ENCODE data around the gene WDR70. TPM values are rescaled to one million over a fixed set of nuclear protein-coding genes. Genes with fewer than 3 reads are reported as not detected.

WDR70 gene
- total RNA-seq, 2 donors from 2014 or later, result 26.7 to 28.6 TPM

DNA sequence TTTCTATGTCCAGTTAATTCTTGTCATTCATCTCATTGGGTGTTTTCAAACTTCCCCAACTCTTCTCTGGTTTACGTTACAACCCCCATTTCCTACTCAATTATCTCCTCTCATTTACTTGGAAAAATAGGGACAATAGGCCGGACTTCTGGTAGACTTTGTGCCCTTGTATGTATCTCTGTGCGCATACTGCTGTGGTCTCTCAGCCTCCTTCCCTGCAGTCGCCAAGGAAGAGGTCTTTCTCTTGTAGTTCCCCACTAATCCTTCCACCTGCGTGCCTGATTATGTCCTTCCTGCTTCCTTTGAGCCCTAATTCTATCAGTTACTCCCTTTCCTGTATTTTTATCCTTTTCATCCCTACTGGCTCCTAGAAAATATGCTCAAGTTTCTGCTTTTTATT is 284.4 kb downstream of the WDR70 start:
- Histone ChIP-seq H3K27me3 (no peaks in the 10 kb centered on the region), H3K9ac (ENCODE audit: low read depth in 2 of 2, low read length in 2 of 2) (no peak overlapping the region), H3K4me3 (no peak overlapping the region), H3K27ac (no peak overlapping the region), H3K36me3 (no peaks in the 10 kb centered on the region), H3K4me1 (no peaks in the 10 kb centered on the region), H3K9me3 (no peaks in the 10 kb centered on the region)
- TF ChIP-seq, protein P1, sequence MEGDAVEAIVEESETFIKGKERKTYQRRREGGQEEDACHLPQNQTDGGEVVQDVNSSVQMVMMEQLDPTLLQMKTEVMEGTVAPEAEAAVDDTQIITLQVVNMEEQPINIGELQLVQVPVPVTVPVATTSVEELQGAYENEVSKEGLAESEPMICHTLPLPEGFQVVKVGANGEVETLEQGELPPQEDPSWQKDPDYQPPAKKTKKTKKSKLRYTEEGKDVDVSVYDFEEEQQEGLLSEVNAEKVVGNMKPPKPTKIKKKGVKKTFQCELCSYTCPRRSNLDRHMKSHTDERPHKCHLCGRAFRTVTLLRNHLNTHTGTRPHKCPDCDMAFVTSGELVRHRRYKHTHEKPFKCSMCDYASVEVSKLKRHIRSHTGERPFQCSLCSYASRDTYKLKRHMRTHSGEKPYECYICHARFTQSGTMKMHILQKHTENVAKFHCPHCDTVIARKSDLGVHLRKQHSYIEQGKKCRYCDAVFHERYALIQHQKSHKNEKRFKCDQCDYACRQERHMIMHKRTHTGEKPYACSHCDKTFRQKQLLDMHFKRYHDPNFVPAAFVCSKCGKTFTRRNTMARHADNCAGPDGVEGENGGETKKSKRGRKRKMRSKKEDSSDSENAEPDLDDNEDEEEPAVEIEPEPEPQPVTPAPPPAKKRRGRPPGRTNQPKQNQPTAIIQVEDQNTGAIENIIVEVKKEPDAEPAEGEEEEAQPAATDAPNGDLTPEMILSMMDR (IDR thresholded peaks at IDR 0.05), result no peak
- DNase-seq, result no peak
- intact Hi-C loops (cut with DNase I), result no loop called here

DNA sequence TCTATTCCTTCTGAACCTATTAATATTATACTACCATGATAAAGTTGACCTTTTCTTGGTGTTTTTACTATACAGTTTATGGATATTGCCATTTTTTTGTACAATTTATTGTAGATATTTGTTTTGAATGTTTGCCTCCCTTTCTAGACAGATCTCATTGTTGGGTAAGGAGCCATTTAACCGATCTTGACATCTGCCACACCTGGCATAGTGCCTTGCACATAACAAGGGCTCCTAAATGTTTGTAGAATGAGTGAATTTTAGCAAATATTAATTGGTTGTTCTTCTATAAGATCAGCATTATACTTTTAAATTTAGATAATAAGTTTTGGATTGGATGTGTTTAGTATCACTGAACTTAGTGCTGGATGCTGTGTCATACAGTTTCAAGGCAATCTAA is 285.4 kb downstream of the WDR70 start:
- TF ChIP-seq, protein P1 (IDR thresholded peaks at IDR 0.05), result no peak
- H3K4me1 ChIP-seq, result no peaks in the 10 kb centered on the region
- no peaks in the 10 kb centered on the region for H3K9me3 ChIP-seq
- DNase-seq, result no peak
- H3K27me3 ChIP-seq, result no peaks in the 10 kb centered on the region
- no peak overlapping the region for H3K4me3 ChIP-seq
- H3K36me3 ChIP-seq, result no peaks in the 10 kb centered on the region
- intact Hi-C loops (cut with DNase I), result no loop called here
- no peak overlapping the region for H3K9ac ChIP-seq (ENCODE audit: low read depth in 2 of 2, low read length in 2 of 2)
- H3K27ac ChIP-seq, result no peak overlapping the region

DNA sequence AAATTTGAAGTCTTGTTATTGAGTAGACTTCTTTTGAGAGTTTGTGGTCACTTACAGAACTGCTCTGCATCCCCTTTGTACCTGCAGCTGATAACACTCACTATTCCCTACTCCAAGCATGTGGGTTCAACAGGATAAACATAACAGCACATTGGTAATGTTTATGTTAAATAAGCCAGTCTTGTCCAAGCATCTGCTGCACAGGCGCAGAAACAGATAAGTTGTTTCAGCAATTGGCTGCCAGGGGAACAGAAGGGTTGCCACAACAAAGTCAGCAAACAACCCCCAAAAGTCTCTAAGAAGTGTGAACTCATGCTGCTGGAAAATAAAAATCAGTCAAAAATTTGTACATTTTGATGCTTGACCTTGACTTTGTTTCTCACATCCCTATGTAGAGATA is 286.2 kb downstream of the WDR70 start:
- H3K27ac ChIP-seq, result no peak overlapping the region
- H3K27me3 ChIP-seq, result no peaks in the 10 kb centered on the region
- H3K9me3 ChIP-seq, result no peaks in the 10 kb centered on the region
- H3K36me3 ChIP-seq, result no peaks in the 10 kb centered on the region
- no peaks in the 10 kb centered on the region for H3K4me1 ChIP-seq
- H3K4me3 ChIP-seq, result no peak overlapping the region
- TF ChIP-seq, protein P1 (IDR thresholded peaks at IDR 0.05), result no peak
- intact Hi-C loops (cut with DNase I), result no loop called here
- H3K9ac ChIP-seq (ENCODE audit: low read depth in 2 of 2, low read length in 2 of 2), result no peak overlapping the region
- no peak for DNase-seq

DNA sequence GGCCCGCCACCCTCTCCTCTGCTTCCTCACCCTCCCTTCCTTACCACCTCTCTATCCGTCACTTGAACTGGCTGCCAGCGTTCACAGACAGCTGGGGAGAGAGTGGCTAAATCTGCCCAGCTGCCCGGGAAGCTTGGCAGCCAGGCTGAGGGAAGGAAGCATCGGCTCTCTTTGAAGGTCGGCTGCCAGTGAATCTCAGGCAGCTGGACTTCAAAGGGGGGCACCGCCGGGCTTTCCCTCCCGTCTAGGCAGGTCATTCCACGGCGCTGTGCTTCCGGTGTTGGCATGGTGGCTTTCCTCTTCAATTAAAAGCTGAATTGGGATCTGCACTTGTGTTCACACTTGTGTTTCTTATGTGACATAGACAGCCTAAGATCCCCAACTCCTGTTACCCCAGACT is 286.8 kb downstream of the WDR70 start:
- intact Hi-C loops (cut with DNase I), result no loop called here
- Histone ChIP-seq H3K36me3 (no peaks in the 10 kb centered on the region), H3K4me1 (no peaks in the 10 kb centered on the region), H3K27me3 (no peaks in the 10 kb centered on the region), H3K9me3 (no peaks in the 10 kb centered on the region), H3K4me3 (no peak overlapping the region), H3K27ac (no peak overlapping the region), H3K9ac (ENCODE audit: low read depth in 2 of 2, low read length in 2 of 2) (no peak overlapping the region)
- TF ChIP-seq, protein P1 (IDR thresholded peaks at IDR 0.05), result no peak
- DNase-seq, result no peak

DNA sequence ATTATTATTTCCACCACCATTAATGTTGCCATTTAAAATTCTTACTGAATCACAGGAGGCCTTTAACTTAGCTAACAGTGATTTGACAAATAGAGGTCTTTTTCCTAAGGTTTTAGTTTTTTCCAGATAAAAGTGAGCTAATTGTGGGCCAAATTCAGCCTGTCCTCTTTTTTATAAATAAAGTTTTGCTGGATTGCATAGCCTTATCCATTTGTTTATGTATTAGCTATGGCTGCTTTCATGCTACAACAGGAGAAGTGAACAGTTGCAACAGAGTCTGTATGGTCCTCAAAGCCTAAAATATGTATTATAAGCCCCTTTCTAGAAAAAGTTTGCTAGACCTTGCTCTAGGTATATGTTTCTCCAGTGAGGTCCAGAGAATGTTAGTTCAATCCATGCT is 288.3 kb downstream of the WDR70 start:
- no peak for DNase-seq
- Histone ChIP-seq H3K4me3 (no peak overlapping the region), H3K9me3 (no peaks in the 10 kb centered on the region), H3K27ac (no peak overlapping the region), H3K36me3 (no peaks in the 10 kb centered on the region), H3K9ac (ENCODE audit: low read depth in 2 of 2, low read length in 2 of 2) (no peak overlapping the region), H3K4me1 (no peaks in the 10 kb centered on the region), H3K27me3 (no peaks in the 10 kb centered on the region)
- intact Hi-C loops (cut with DNase I), result no loop called here
- TF ChIP-seq, protein P1 (IDR thresholded peaks at IDR 0.05), result no peak

DNA sequence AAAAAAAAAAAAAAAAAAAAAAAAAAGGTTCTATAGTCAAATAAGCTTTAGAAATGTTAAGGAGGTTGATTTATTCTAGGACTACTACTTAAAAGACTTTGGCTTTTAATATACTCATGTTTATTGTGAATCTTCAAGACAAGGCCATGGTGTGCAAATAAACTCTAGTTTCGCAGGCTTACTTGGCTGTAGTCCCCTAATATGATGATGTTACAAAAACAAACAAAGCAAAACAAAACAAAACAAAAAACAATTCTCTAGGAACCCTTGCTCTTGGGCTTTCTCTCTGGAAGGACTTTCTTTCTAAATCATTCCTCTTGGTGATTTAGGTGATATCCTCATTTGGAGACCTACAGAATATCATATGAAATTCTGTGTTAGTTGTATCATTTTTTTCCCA is 288.7 kb downstream of the WDR70 start:
- H3K4me3 ChIP-seq, result no peak overlapping the region
- no peak overlapping the region for H3K27ac ChIP-seq
- H3K4me1 ChIP-seq, result no peaks in the 10 kb centered on the region
- H3K9me3 ChIP-seq, result no peaks in the 10 kb centered on the region
- H3K27me3 ChIP-seq, result no peaks in the 10 kb centered on the region
- intact Hi-C loops (cut with DNase I), result no loop called here
- no peak for DNase-seq
- H3K36me3 ChIP-seq, result no peaks in the 10 kb centered on the region
- TF ChIP-seq, protein P1 (IDR thresholded peaks at IDR 0.05), result no peak
- H3K9ac ChIP-seq (ENCODE audit: low read depth in 2 of 2, low read length in 2 of 2), result no peak overlapping the region

Measured in colonic mucosa (tissue), 4 donors.